ENCODE results near the gene FLYWCH1. TPM values are rescaled to one million over a fixed set of nuclear protein-coding genes. Genes with fewer than 3 reads are reported as not detected.

Gene FLYWCH1
- total RNA-seq, 1 experiment from 2014 or later, result 23.3 TPM

DNA sequence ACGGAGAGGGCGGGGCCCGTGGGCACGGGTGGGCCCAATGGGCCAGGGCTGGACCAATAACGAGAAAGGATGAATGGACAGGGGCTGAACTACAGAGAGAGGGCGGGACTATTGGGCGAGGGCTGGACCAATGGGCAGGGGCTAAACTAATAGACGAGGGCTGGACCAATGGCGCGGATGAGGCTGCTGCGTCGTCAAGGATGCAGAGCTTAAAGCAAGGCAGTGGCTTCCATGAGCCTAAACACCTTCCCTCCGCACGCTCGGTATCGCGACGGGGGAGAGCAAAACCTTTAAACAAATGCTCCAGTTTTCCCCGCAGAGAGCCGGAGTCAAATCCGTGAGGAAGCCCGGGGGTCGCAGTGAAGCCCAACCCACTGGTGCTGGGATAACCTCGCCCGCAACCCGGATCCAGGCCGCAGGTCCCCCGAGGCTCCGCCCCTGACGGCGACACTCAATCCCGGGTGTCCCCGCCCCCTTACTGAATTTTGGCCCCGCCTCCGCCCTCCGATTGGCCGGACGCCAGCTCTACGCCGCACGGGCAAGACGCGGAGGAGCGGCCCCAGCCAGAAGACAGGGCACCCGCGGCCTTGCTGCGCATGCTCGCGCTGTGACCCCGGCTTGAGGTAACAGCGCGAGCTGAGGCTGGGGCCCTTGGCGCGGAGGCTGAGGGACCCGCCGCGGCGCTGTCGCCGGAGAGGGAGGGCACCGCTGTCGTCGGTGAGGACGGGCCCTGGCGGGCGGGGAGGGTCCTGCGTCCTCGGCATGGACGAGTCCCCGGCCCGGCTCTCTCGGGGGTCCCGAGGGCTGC lies 28.9 kb upstream of the FLYWCH1 start, which contains the start of gene FLYWCH2:
Gene FLYWCH2 (plus strand): TSS at position 566 of the 808 bp plus-strand sequence. CDS start 13,235 bp downstream, outside the sequence.
- peak; percentile 98 to 100 for DNase-seq
- Mint-ChIP-seq H3K4me3 (ENCODE audit: unreplicated experiment) (peak within 1 kb of the TSS; percentile 80), H3K27me3 (ENCODE audit: insufficient read depth, unreplicated experiment) (no peaks in the 10 kb centered on the region), H3K36me3 (ENCODE audit: insufficient read depth, unreplicated experiment) (no peaks in the 10 kb centered on the region), H3K9me3 (ENCODE audit: unreplicated experiment) (peaks cover 8% of the 10 kb centered on the region), H3K4me1 (ENCODE audit: low read depth, unreplicated experiment) (no peaks in the 10 kb centered on the region), H3K27ac (ENCODE audit: unreplicated experiment) (peak within 1 kb of the TSS; percentile 65)
- H3K4me3 ChIP-seq (ENCODE audit: low read depth, low read length), result peak within 1 kb of the TSS; percentile 73
- H3K4me1 ChIP-seq, result no peaks in the 10 kb centered on the region
- CTCF ChIA-PET, result interaction anchor here (0.7 to 2.6 kb wide), 14 partner anchors 14 to 200 kb away, joined by 3 to 16 read pairs (median 4); partner anchors contain the start of genes FLYWCH1, KCTD5 and PRSS22
- intact Hi-C loops (cut with micrococcal nuclease; ENCODE audit: unreplicated experiment), result loop anchor here (1.0 kb wide), 1 partner anchor 22 kb away; no protein-coding TSS in a partner anchor
- H3K36me3 ChIP-seq (ENCODE audit: control insufficient read depth, insufficient read depth, low read length), result no peaks in the 10 kb centered on the region
- H3K9me3 ChIP-seq, result peaks cover 16% of the 10 kb centered on the region
- BruUV-seq (replicated peaks), result no TSS peak
- H3K27me3 ChIP-seq (replicated peaks; ENCODE audit: control insufficient read depth, insufficient read depth, low read length), result no peaks in the 10 kb centered on the region
- POLR2A ChIA-PET, result interaction anchor here (0.5 to 1.8 kb wide), 9 partner anchors 8 to 130 kb away, joined by 3 to 18 read pairs (median 5); partner anchors contain the start of genes FLYWCH1, PRSS41 and SRRM2
- TF ChIP-seq, protein P1, sequence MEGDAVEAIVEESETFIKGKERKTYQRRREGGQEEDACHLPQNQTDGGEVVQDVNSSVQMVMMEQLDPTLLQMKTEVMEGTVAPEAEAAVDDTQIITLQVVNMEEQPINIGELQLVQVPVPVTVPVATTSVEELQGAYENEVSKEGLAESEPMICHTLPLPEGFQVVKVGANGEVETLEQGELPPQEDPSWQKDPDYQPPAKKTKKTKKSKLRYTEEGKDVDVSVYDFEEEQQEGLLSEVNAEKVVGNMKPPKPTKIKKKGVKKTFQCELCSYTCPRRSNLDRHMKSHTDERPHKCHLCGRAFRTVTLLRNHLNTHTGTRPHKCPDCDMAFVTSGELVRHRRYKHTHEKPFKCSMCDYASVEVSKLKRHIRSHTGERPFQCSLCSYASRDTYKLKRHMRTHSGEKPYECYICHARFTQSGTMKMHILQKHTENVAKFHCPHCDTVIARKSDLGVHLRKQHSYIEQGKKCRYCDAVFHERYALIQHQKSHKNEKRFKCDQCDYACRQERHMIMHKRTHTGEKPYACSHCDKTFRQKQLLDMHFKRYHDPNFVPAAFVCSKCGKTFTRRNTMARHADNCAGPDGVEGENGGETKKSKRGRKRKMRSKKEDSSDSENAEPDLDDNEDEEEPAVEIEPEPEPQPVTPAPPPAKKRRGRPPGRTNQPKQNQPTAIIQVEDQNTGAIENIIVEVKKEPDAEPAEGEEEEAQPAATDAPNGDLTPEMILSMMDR (IDR thresholded peaks at IDR 0.05; ENCODE audit: insufficient read depth in 1 of 2, low read depth in 1 of 2, low read length in 1 of 2, severe bottlenecking in 1 of 2, unreplicated experiment in 1 of 2), result peak in 1 of 2 experiments; percentile 5

DNA sequence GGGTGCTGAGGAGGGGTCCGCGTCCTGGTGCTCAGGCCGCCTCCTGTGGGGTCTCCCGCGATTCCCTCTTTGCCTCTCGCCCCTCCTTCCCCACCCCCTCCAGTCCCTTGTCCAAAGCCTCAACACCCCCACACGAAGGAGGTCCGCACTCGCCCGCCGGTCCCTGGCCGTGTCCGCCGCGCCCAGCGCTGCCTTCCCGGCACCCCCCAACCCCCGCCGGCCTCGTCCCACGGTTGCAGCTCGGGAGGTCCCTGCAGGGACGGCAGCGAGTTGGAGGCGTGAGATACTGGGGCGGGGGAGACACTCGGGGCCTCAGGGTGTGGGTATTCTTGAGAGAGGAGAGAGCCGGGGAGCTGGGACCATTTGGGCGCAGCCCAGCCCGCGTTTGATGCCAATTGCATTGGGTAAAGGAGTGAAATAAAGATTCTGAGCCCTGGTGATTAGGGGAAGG lies 28.2 kb upstream of the FLYWCH1 start:
- peak in 1 of 2 experiments; percentile 33 for DNase-seq
- Mint-ChIP-seq H3K4me1 (ENCODE audit: low read depth, unreplicated experiment) (no peaks in the 10 kb centered on the region), H3K9me3 (ENCODE audit: unreplicated experiment) (peaks cover 8% of the 10 kb centered on the region), H3K27me3 (ENCODE audit: insufficient read depth, unreplicated experiment) (no peaks in the 10 kb centered on the region), H3K27ac (ENCODE audit: unreplicated experiment) (no peak overlapping the region), H3K36me3 (ENCODE audit: insufficient read depth, unreplicated experiment) (no peaks in the 10 kb centered on the region), H3K4me3 (ENCODE audit: unreplicated experiment) (peak overlapping the region; percentile 80)
- TF ChIP-seq, protein P1 (IDR thresholded peaks at IDR 0.05; ENCODE audit: insufficient read depth in 1 of 2, low read depth in 1 of 2, low read length in 1 of 2, severe bottlenecking in 1 of 2, unreplicated experiment in 1 of 2), result no peak
- BruUV-seq (replicated peaks), result no TSS peak
- intact Hi-C loops (cut with micrococcal nuclease; ENCODE audit: unreplicated experiment), result loop anchor here (1.0 kb wide), 1 partner anchor 22 kb away; no protein-coding TSS in a partner anchor
- H3K4me3 ChIP-seq (ENCODE audit: low read depth, low read length), result peak overlapping the region; percentile 73
- no peaks in the 10 kb centered on the region for H3K4me1 ChIP-seq
- peaks cover 16% of the 10 kb centered on the region for H3K9me3 ChIP-seq
- H3K27me3 ChIP-seq (replicated peaks; ENCODE audit: control insufficient read depth, insufficient read depth, low read length), result no peaks in the 10 kb centered on the region
- ChIA-PET CTCF (interaction anchor here (0.6 to 2.6 kb wide), 9 partner anchors 14 to 1407 kb away, joined by 3 to 16 read pairs (median 4); no protein-coding TSS in a partner anchor), POLR2A (interaction anchor here (0.9 to 1.8 kb wide), 4 partner anchors 9 to 25 kb away, joined by 5 to 18 read pairs (median 6); no protein-coding TSS in a partner anchor)
- H3K36me3 ChIP-seq (ENCODE audit: control insufficient read depth, insufficient read depth, low read length), result no peaks in the 10 kb centered on the region

DNA sequence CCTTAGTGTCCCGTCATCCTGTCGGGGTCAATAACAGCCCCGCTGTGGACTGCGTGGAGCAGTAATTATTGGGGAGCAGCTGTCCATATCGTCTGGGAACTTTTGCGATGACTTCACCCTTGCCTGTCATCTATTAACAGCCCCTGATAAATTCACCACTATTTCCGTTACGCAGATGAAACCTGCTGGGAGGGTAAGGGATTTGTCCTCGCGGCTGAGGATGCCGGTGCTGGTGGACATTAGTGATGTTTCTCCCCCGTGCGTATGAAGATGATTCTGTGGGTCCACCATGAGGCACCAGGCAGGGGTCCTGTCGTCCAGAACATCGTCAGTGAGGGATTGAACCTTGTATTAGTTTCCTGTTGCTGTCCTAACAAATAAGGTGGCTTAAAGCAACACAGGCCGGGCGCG lies 27.7 kb upstream of the FLYWCH1 start:
- H3K4me1 ChIP-seq, result no peaks in the 10 kb centered on the region
- no TSS peak for BruUV-seq (replicated peaks)
- Mint-ChIP-seq H3K27me3 (ENCODE audit: insufficient read depth, unreplicated experiment) (no peaks in the 10 kb centered on the region), H3K4me3 (ENCODE audit: unreplicated experiment) (peak overlapping the region; percentile 80), H3K27ac (ENCODE audit: unreplicated experiment) (no peak overlapping the region), H3K36me3 (ENCODE audit: insufficient read depth, unreplicated experiment) (no peaks in the 10 kb centered on the region), H3K9me3 (ENCODE audit: unreplicated experiment) (peaks cover 8% of the 10 kb centered on the region), H3K4me1 (ENCODE audit: low read depth, unreplicated experiment) (no peaks in the 10 kb centered on the region)
- ChIA-PET CTCF (interaction anchor here (0.6 to 2.6 kb wide), 4 partner anchors 23 to 1406 kb away, joined by 3 to 16 read pairs (median 6); no protein-coding TSS in a partner anchor), POLR2A (interaction anchor here (1.8 kb wide), 1 partner anchor 15 kb away, joined by 5 read pairs; no protein-coding TSS in a partner anchor)
- no peaks in the 10 kb centered on the region for H3K27me3 ChIP-seq (replicated peaks; ENCODE audit: control insufficient read depth, insufficient read depth, low read length)
- H3K4me3 ChIP-seq (ENCODE audit: low read depth, low read length), result peak overlapping the region; percentile 73
- H3K9me3 ChIP-seq, result peaks cover 16% of the 10 kb centered on the region
- intact Hi-C loops (cut with micrococcal nuclease; ENCODE audit: unreplicated experiment), result no loop called here
- TF ChIP-seq, protein P1 (IDR thresholded peaks at IDR 0.05; ENCODE audit: insufficient read depth in 1 of 2, low read depth in 1 of 2, low read length in 1 of 2, severe bottlenecking in 1 of 2, unreplicated experiment in 1 of 2), result no peak
- H3K36me3 ChIP-seq (ENCODE audit: control insufficient read depth, insufficient read depth, low read length), result no peaks in the 10 kb centered on the region
- no peak for DNase-seq

All from Caco-2 (cell line).